Neural crest cell (in vitro differentiated cells): ENCODE data around the gene NCOA5. TPM values are rescaled to one million over a fixed set of nuclear protein-coding genes. Genes with fewer than 3 reads are reported as not detected.

ENCODE experiments used
- DNase-seq: peaks from one replicate; pipeline ENCODE4 v3.0.0; 2021; ENCODE audit warnings: low read depth, mixed read lengths, low spot score
- H3K27ac Mint-ChIP-seq: one replicate; pipeline ENCODE4 v1.8.0; 2021; ENCODE audit warnings: mild to moderate bottlenecking, mixed read lengths; ENCODE audit not compliant: unreplicated experiment
- H3K27me3 Mint-ChIP-seq: 2 replicates; pipeline ENCODE4 v1.8.0; 2021; ENCODE audit warnings: low read depth, mild to moderate bottlenecking, mixed read lengths
- H3K36me3 Mint-ChIP-seq: 2 replicates; pipeline ENCODE4 v1.8.0; 2021; ENCODE audit warnings: low read depth, mild to moderate bottlenecking, mixed read lengths
- H3K4me1 Mint-ChIP-seq: 2 replicates; pipeline ENCODE4 v1.8.0; 2021; ENCODE audit warnings: mixed read lengths
- H3K4me3 Mint-ChIP-seq: one replicate; pipeline ENCODE4 v1.8.0; 2021; ENCODE audit warnings: mild to moderate bottlenecking, mixed read lengths
- H3K9me3 Mint-ChIP-seq: 2 replicates; pipeline ENCODE4 v1.8.0; 2021; ENCODE audit warnings: mixed read lengths
- total RNA-seq: library from RNA; stranded (reverse); gene quantifications from 2 replicates; pipeline ENCODE4 v1.2.1, GENCODE V29; 2021
- TF ChIP-seq, protein P1 (sequence below): fragments of 200-600 bp; sonication (generic); conservative IDR thresholded peaks from 2 replicates; pipeline ENCODE4 v1.5.0; 2021; ENCODE audit warnings: antibody characterized with exemption, mild to moderate bottlenecking

Gene NCOA5
- total RNA-seq, 1 donor from 2014 or later, result 69.5 TPM

DNA sequence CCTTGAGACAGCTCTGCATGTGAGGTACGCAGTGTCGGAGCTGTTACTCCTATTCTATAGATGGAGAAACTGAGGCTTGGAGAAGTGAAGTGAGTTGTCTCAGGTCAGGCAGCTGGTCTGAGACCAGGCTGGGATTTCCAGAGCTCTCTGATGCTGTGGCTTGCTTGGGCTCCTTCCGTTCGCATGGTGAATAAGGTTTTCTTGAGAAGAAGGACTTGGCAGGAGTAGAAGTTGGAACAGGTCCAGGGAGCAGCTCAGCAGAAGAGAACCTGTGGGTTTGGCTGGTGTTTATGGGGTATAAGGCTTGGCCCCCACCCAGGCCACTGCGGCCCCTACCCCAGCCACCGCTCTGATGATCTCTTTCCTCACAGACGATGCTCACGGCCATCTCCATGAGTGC, 53.4 kb downstream of the NCOA5 start:
- TF ChIP-seq, protein P1, sequence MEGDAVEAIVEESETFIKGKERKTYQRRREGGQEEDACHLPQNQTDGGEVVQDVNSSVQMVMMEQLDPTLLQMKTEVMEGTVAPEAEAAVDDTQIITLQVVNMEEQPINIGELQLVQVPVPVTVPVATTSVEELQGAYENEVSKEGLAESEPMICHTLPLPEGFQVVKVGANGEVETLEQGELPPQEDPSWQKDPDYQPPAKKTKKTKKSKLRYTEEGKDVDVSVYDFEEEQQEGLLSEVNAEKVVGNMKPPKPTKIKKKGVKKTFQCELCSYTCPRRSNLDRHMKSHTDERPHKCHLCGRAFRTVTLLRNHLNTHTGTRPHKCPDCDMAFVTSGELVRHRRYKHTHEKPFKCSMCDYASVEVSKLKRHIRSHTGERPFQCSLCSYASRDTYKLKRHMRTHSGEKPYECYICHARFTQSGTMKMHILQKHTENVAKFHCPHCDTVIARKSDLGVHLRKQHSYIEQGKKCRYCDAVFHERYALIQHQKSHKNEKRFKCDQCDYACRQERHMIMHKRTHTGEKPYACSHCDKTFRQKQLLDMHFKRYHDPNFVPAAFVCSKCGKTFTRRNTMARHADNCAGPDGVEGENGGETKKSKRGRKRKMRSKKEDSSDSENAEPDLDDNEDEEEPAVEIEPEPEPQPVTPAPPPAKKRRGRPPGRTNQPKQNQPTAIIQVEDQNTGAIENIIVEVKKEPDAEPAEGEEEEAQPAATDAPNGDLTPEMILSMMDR, result no peak

DNA sequence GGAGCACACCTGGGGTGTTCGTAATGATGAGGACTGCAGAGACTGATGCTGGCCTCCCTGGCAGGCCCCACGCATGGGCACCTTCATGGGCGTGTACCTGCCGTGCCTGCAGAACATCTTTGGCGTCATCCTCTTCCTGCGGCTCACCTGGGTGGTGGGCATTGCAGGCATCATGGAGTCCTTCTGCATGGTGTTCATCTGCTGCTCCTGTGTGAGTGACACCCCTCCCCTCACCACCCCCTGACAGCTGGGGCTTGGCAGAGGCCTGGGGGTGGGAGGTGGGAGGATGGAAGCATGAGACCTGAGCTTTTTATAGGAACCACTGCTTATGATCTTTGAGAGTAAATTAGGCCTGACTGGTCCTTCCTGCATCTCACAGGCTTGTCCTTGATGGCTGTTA, 54.0 kb downstream of the NCOA5 start:
- H3K27ac Mint-ChIP-seq, result no peak overlapping the region
- no peaks in the 10 kb centered on the region for H3K4me1 Mint-ChIP-seq
- H3K27me3 Mint-ChIP-seq, result peaks cover 89% of the 10 kb centered on the region
- no peak for DNase-seq
- no peaks in the 10 kb centered on the region for H3K36me3 Mint-ChIP-seq
- no peaks in the 10 kb centered on the region for H3K9me3 Mint-ChIP-seq
- TF ChIP-seq, protein P1, result no peak
- H3K4me3 Mint-ChIP-seq, result no peak overlapping the region

More for the DNA sequence above, 53.4 kb downstream of the NCOA5 start:
- Mint-ChIP-seq H3K9me3 (no peaks in the 10 kb centered on the region), H3K27ac (no peak overlapping the region), H3K27me3 (peaks cover 89% of the 10 kb centered on the region), H3K4me1 (no peaks in the 10 kb centered on the region), H3K36me3 (no peaks in the 10 kb centered on the region), H3K4me3 (no peak overlapping the region)
- no peak for DNase-seq

DNA sequence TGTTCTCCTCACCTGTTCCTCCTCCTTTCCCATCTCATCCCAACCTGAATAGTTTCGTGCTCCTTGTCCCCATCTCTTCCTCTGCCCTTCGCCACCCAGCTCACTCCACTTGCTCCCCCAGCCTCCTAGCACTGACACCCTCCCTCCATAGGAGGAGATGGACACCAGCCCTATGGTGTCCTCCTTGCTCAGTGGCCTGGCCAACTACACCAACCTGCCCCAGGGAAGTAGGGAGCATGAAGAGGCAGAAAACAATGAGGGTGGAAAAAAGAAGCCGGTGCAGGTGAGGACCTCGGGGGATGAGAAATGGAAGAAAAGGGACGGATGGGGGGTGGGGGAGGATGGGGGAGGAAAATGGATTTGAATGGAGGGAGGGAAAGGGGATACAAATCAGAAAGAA, 54.5 kb downstream of the NCOA5 start:
- Mint-ChIP-seq H3K36me3 (no peaks in the 10 kb centered on the region), H3K4me3 (no peak overlapping the region), H3K4me1 (no peaks in the 10 kb centered on the region), H3K9me3 (no peaks in the 10 kb centered on the region), H3K27me3 (peaks cover 89% of the 10 kb centered on the region), H3K27ac (no peak overlapping the region)
- TF ChIP-seq, protein P1, result no peak
- no peak for DNase-seq

DNA sequence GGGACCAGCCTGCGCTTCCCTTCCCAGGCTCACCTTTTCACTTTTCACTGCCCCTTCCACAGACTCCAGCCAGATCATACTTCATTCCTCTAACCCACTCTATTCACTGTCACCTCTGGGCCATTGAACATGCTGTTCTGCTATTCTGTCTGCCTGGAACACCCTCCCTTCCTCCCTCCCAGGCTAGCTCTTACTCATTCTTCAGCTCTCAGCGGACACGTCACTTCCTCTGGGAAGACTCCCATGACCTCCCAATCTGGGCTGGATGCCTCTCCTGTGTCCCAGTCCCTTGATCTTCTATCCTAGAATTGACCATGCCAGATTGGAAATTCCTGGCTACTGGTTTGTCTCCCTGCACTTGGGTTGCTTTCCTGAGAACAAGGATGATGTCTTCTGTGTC, 55.7 kb downstream of the NCOA5 start:
- no peaks in the 10 kb centered on the region for H3K9me3 Mint-ChIP-seq
- no peaks in the 10 kb centered on the region for H3K4me1 Mint-ChIP-seq
- TF ChIP-seq, protein P1, result no peak
- no peak overlapping the region for H3K27ac Mint-ChIP-seq
- no peak overlapping the region for H3K4me3 Mint-ChIP-seq
- H3K36me3 Mint-ChIP-seq, result no peaks in the 10 kb centered on the region
- H3K27me3 Mint-ChIP-seq, result peaks cover 99% of the 10 kb centered on the region
- no peak for DNase-seq

DNA sequence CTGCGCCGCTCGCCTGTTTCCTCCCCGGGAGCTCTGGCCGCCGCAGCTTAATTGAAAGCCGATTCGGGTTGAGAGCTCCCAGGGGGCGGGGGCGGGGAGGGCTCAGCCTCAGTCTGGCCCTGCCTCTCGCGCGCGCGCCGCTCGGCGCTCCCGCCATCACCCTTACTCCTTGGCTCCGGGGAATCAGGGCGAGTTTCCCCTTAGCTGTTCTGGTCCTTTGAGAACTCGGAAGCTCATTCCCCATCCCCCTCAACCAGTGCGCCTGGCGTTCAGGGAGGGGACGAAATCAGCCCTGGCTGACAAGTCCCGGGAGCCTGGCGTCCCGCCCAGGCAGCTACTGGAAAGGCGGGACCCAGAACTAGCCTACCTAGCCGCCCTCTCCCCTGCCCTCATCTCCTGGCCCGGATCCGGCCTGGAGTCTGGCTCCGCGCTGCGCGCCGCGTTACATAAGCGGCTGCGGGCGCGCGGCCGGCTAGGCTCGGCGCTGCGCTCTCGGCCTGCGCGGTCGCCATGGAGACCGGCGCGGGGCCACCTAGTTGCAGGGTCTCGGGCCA, 58.0 kb downstream of the NCOA5 start:
- no peaks in the 10 kb centered on the region for H3K4me1 Mint-ChIP-seq
- H3K27me3 Mint-ChIP-seq, result peaks cover 99% of the 10 kb centered on the region
- no peak overlapping the region for H3K27ac Mint-ChIP-seq
- H3K36me3 Mint-ChIP-seq, result no peaks in the 10 kb centered on the region
- TF ChIP-seq, protein P1, result no peak
- no peak for DNase-seq
- no peaks in the 10 kb centered on the region for H3K9me3 Mint-ChIP-seq
- H3K4me3 Mint-ChIP-seq, result no peak overlapping the region
